NCI-H2107 treated with DMSO at 0.1 percent for 48 hours (cell line): ENCODE results near the gene C6orf141.

Source experiments
- DNase-seq: peaks from one replicate; lab custom pipeline; 2025; ENCODE audit not compliant: unreplicated experiment; lab: John Stamatoyannopoulos, UW

C6orf141 gene

GRCh38 chr6:49535795-49536194 lies 14.7 kb upstream of the C6orf141 start:
- no peak for DNase-seq

DNA sequence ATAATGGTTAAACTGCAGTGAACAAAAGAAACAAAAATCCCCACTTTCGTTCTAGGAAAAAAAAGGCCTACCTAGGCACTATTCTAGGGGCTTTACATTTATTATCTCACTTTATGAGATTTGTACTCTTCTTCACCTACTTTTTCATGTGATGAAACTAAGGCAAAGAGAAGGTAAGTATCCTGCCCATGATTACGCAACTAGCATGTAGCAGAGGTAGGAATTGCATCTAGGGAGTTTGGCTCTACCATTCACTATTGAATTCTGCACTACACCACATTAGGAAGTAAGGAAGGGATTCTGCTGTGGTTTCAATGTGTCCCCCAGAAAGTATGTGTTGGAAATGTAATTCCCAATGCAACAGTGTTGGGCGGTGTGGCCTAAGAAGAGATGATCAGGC lies 11.4 kb upstream of the C6orf141 start:
- DNase-seq = no peak

GRCh38 chr6:49540614-49541013 lies 9.9 kb upstream of the C6orf141 start:
- no peak for DNase-seq

DNA sequence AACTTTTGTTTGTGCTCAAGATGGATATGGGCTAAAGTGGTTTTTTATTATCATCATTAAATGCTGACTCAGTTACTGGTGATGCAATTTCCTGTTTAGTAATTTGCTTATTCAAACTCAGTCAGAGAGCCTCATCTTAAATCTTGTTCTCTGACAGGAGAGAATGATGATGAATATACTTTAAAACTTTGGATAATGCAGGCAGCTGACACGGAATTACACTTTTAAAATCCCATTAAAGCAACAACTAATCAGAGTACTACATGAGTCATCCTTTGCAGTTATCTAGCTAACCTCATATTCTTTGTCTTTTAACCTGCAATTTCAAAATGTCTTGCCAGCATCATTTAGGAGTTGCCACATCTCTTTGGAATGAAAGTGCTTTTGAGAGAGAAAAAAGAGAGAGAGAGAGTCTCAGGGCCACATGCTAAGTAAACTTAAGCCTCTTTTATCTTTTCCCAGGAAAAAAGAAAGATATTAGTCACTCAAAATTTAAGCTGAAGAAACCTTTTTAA lies 9.2 kb upstream of the C6orf141 start:
- DNase-seq = no peak

GRCh38 chr6:49541936-49542335 lies 8.5 kb upstream of the C6orf141 start:
- no peak for DNase-seq

GRCh38 chr6:49543087-49543858 lies 7.2 kb upstream of the C6orf141 start:
- no peak for DNase-seq

- DNase-seq = no peak
These were observed 4.1 kb upstream of the C6orf141 start for GRCh38 chr6:49546331-49546730.

GRCh38 chr6:49548613-49549304 lies 1.7 kb upstream of the C6orf141 start:
- DNase-seq = no peak

DNA sequence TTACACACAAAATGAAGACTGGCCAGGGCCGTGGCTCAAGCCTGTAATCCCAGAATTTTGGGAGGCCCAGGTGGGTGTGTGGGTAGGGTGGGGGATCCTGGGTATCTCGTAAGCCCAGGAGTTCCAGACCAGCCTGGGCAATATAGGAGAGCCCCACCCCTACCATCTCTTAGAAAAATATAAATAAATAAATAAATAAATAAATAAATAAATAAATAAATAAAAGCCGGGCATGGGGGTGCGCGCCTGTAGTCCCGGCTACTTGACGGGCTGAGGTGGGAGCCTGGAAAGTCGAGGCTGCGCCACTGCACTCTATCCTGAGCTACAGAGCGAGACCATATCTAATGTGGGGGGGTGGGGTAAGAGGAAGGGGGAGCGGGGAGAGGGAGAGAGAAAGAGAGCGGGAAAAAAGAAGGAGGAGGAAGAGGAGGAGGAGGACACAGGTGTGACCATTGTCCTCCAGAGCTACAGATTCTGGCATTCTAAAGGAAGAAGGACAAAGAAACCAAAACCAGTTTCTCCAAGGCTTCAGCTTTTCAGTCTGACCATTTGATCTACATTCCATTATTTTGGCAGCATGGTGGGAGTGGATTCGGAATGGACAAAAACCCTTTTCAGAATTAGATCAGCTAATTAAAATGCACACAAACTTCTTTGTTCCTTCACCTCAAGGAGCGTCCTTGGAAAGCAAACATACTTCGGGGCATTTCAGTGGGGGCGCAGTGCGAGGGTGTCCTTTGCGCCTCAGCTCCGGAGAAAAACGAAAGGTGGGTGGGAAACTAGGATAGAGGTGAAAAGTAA lies 577 bp upstream of the C6orf141 start:
- DNase-seq = no peak

- no peak for DNase-seq
These were observed 804 bp downstream of the C6orf141 start for GRCh38 chr6:49551078-49551865.

DNA sequence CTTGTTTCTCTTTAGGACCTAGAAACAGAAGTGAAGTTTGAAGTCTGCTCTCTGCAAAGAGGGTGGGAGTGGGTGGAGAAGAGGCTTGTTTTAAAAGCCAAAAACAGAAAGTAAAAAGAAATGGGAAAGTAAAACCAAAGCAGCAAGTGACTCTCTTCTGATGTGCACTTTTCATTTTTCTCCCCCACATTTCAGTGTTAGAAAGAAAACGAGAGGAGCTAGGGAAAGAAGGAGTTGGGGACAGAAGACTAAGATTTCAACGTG lies 1.3 kb downstream of the C6orf141 start:
- no peak for DNase-seq

- DNase-seq = no peak
These were observed 2.1 kb downstream of the C6orf141 start for GRCh38 chr6:49552596-49552995.

GRCh38 chr6:49553384-49553783 lies 2.9 kb downstream of the C6orf141 start:
- no peak for DNase-seq

DNA sequence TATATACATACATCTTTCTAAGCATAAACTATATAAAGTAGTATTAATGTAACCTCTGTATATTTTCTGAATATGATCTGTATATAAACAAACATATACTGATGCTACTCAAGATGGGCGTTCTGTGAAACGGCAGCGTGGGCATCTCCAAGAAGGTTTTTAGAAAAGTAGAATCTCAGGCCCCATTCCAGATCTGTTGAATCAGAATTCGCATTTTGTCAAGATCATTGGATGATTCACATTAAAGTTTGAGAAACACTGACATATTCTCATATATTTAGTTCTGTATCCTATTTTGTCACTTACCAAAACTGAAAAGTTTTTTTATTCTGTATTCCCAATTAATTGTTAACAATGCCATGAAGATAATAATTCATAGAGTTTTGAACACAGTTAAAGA lies 5.5 kb downstream of the C6orf141 start:
- no peak for DNase-seq

- DNase-seq = peak; percentile 40
These were observed 6.0 kb downstream of the C6orf141 start for GRCh38 chr6:49556429-49556837.

- no peak for DNase-seq
These were observed 6.7 kb downstream of the C6orf141 start for GRCh38 chr6:49557177-49557576.

DNA sequence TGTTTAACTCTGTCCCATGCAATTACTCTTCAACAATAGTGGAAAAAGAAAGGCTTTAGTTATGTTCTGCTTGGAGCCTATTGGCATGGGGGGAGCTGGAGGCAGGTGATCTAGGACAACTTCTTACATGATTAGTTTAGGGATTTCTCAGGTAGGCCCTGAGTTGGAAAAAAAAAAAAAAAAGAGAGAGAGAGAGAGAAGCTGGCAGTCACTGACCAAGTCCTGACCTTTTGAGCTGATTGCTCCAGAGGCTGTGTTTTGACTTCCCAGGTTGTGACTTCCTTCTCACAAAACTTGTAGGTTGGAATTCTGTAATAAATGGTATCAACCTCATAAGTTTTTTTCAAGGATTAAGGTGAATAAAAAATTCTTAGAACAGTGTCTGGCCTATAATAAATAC lies 7.8 kb downstream of the C6orf141 start:
- no peak for DNase-seq

DNA sequence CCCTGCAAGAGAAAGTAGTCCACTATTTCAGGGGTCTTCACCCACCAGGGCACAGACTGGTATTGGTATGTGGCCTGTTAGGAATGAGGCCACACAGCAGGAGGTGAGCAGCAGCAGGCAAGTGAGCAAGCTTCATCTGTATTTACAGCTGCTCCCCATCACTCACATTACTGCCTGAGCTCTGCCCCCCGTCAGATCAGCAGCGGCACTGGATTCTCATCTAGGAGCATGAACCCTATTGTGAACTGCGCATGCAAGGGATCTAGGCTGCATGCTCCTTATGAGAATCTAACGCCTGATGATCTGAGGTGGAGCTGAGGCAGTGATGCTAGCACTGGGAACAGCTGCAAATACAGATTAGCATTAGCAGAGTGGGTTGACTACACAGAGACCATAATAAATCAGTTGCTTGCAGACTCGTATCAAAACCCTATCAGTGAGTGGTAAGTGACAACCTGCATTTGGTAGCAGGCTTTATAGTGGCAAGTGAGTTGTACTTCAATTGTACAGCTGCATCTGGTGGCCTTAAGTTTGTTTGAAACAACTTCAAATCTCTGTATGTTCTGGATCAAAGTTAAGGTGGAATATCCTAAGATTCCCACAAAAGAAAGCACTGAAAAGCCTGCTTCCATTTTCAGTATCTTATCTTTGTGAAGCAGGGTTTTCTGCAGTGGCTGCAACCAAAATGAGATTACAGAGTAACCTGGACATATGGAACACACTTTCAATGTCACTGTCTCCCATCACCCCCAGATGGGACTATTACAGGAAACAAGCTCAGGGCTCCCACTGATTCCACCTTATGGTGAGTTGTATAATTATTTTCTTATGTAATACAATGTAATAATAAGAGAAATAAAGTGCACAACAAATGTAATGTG lies 12.8 kb downstream of the C6orf141 start:
- DNase-seq = no peak

GRCh38 chr6:49564552-49564951 lies 14.1 kb downstream of the C6orf141 start:
- DNase-seq = no peak

GRCh38 chr6:49565261-49565660 lies 14.8 kb downstream of the C6orf141 start:
- no peak for DNase-seq
